ENCODE results near the gene OXGR1. TPM values are rescaled to one million over a fixed set of nuclear protein-coding genes. Genes with fewer than 3 reads are reported as not detected.

Gene OXGR1
- total and polyA plus RNA-seq, 9 of the 15 experiments (the other 6 are each of a cell fraction or from before 2014, with no cell fraction given): 0.03 TPM; not detected in 8

DNA sequence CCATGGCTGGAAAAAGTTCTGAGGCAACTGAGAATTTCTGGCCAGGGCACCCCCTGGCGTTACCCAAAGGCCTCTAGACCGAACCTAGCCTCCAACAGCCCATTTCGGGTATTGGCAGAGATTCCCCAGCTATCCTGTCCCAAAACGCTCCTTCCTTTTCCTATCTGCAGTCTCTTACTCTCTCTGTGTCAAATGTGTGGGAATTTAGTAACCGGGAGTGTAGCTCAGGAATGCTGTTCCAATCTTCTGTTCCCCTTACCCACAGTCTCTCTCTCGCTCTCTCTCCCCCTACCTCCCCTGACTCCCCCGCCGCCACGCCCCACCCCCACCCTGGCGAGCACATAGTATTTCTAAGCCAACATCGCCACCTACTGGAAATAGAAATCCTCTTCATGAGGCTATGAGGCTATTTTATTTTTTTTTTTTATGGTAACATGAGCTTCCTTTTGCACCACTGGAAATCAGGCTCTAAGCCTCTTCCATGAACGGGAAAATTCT is 27.0 kb downstream of the OXGR1 start (continued):
- TF ChIP-seq, protein P1, sequence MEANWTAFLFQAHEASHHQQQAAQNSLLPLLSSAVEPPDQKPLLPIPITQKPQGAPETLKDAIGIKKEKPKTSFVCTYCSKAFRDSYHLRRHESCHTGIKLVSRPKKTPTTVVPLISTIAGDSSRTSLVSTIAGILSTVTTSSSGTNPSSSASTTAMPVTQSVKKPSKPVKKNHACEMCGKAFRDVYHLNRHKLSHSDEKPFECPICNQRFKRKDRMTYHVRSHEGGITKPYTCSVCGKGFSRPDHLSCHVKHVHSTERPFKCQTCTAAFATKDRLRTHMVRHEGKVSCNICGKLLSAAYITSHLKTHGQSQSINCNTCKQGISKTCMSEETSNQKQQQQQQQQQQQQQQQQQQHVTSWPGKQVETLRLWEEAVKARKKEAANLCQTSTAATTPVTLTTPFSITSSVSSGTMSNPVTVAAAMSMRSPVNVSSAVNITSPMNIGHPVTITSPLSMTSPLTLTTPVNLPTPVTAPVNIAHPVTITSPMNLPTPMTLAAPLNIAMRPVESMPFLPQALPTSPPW (CRISPR knock-in tag; IDR thresholded peaks at IDR 0.05): peak; percentile 81

GRCh38 chr13:96966415-96967102 is 27.7 kb downstream of the OXGR1 start:
- no peak overlapping the region for H3K9ac ChIP-seq (ENCODE audit: insufficient read depth in 1 of 2, low read depth in 2 of 2, low read length in 2 of 2)
- in situ Hi-C loops (cut with MboI) (loop anchor here (25.0 kb wide), 1 partner anchor 1454 kb away; no protein-coding TSS in a partner anchor), intact Hi-C loops (cut with micrococcal nuclease) (loop anchor here (5.0 to 10.0 kb wide), 4 partner anchors 144 to 1342 kb away; no protein-coding TSS in a partner anchor)
- no peak overlapping the region for H3K4me3 ChIP-seq
- CTCF ChIA-PET (ENCODE audit: low intra/inter-chr PET ratio): interaction anchor here (1.0 kb wide), 1 partner anchor 945 kb away, joined by 5 read pairs; no protein-coding TSS in a partner anchor
- no peaks in the 10 kb centered on the region for H3K36me3 ChIP-seq (ENCODE audit: control insufficient read depth, insufficient read depth, low read length)
- BruUV-seq (replicated peaks): no TSS peak
- no peak for FAIRE-seq
- H3K9me1 ChIP-seq (ENCODE audit: control insufficient read depth, insufficient read depth, low read length): no peaks in the 10 kb centered on the region
- no peaks in the 10 kb centered on the region for H3K79me2 ChIP-seq (ENCODE audit: control insufficient read depth, insufficient read depth, low read length)
- H3K9me3 ChIP-seq (replicated peaks; ENCODE audit: control insufficient read depth, insufficient read depth, low read depth, low read length): no peaks in the 10 kb centered on the region
- peak overlapping the region; percentile 32; the same call in 1 of the 2 replicates for H2AFZ ChIP-seq (ENCODE audit: low read depth, low read length)
- no peak overlapping the region for H3K27ac ChIP-seq (ENCODE audit: extremely low read depth, low read depth, low read length)
- 1% methylated on average over 8 of the region's 12 CpGs for WGBS (ENCODE audit: insufficient coverage, low coverage, missing lambda C conversion rate)
- no peaks in the 10 kb centered on the region for H3K27me3 ChIP-seq (ENCODE audit: control insufficient read depth in 2 of 2, insufficient read depth in 2 of 2, low read length in 2 of 2)
- POLR2A ChIA-PET: no interaction called here
- H4K20me1 ChIP-seq (replicated peaks; ENCODE audit: control insufficient read depth, insufficient read depth, low read length): no peaks in the 10 kb centered on the region
- peak; percentile 66 for ATAC-seq
- no peaks in the 10 kb centered on the region for H3K4me1 ChIP-seq (replicated peaks in 1 of 2; ENCODE audit: control insufficient read depth in 2 of 2, insufficient read depth in 2 of 2, low read length in 2 of 2)
- H3K4me2 ChIP-seq (ENCODE audit: insufficient read depth, low read length): no peak overlapping the region; the same call in 1 of the 2 replicates
- peak in 1 of 4 experiments; percentile 2 for DNase-seq (ENCODE audit: extremely low read depth in 1 of 4, low spot score in 3 of 4)
- TF ChIP-seq ATF2 (CRISPR knock-in tag; IDR thresholded peaks at IDR 0.05) (no peak), CCAR2 (IDR thresholded peaks at IDR 0.05; ENCODE audit: low read depth, low read length) (no peak), YY1 (IDR thresholded peaks at IDR 0.05; ENCODE audit: borderline replicate concordance in 1 of 3, control insufficient read depth in 1 of 3, extremely low read depth in 1 of 3, insufficient read depth in 3 of 3, insufficient read length in 1 of 3, insufficient replicate concordance in 2 of 3, low read depth in 1 of 3, low read length in 2 of 3) (peak in 1 of 3 experiments; percentile 68), ZFX (CRISPR knock-in tag; IDR thresholded peaks at IDR 0.05) (no peak), ZNF668 (CRISPR knock-in tag; IDR thresholded peaks at IDR 0.05) (no peak), RFX5 (IDR thresholded peaks at IDR 0.05; ENCODE audit: low read depth, low read length) (no peak), ZNF764 (CRISPR knock-in tag; IDR thresholded peaks at IDR 0.05; ENCODE audit: low read depth) (no peak), PKNOX1 (IDR thresholded peaks at IDR 0.05) (peak; percentile 29; the same call in 1 of the 2 replicates)

All from K562 (cell line).